ENCODE data around the gene GNRHR. TPM values are rescaled to one million over a fixed set of nuclear protein-coding genes. Genes with fewer than 3 reads are reported as not detected.

GNRHR gene
- polyA plus RNA-seq, 1 of the 3 experiments (the other 2 are of a cell fraction): 0.02 TPM

DNA sequence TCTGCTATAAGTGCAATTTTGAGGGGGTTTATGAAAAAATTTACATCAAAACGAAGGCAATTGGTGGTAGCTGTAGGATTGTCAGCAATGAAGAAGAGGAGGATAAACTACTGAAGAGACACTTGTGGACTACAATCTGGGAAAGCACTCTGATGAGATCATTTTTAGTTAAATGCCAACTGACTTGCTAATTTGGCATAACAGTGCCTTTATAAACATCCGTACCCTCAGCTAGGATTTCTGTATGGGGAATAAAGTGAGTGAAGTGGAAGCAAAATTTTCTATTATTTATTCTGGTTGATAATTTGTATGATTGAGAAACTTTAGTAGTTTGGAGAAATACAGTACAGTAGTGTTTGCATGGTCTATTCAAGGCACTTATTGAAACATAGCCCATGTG, 11.2 kb upstream of the GNRHR start:
- no peaks in the 10 kb centered on the region for H3K9me2 ChIP-seq
- H3K27me3 ChIP-seq (ENCODE audit: insufficient read depth): no peaks in the 10 kb centered on the region
- peaks cover 0 to 1% of the 10 kb centered on the region in 2 experiments; a peak in 1 of 4 replicates for H3K4me1 ChIP-seq (ENCODE audit: control insufficient read depth in 1 of 2, insufficient read depth in 2 of 2, low read depth in 1 of 2, low read length in 1 of 2)
- H3K9me3 ChIP-seq: no peaks in the 10 kb centered on the region
- H3K9ac ChIP-seq: no peak overlapping the region
- ChIA-PET CTCF (interaction anchor here (1.7 to 3.8 kb wide), 2 partner anchors 18 to 21 kb away, joined by 5 to 33 read pairs; no protein-coding TSS in a partner anchor), POLR2A (no interaction called here)
- H3K4me2 ChIP-seq: no peak overlapping the region
- no peak overlapping the region for H2AFZ ChIP-seq (ENCODE audit: low read depth)
- TF ChIP-seq MXI1 (IDR thresholded peaks at IDR 0.05; ENCODE audit: low read depth, low read length) (no peak), GATA2 (CRISPR knock-in tag; IDR thresholded peaks at IDR 0.05) (no peak), POLR2AphosphoS5 (IDR thresholded peaks at IDR 0.05; ENCODE audit: low read depth, low read length) (no peak), NRF1 (IDR thresholded peaks at IDR 0.05; ENCODE audit: low read depth, low read length) (no peak)
- TF ChIP-seq, protein P1, sequence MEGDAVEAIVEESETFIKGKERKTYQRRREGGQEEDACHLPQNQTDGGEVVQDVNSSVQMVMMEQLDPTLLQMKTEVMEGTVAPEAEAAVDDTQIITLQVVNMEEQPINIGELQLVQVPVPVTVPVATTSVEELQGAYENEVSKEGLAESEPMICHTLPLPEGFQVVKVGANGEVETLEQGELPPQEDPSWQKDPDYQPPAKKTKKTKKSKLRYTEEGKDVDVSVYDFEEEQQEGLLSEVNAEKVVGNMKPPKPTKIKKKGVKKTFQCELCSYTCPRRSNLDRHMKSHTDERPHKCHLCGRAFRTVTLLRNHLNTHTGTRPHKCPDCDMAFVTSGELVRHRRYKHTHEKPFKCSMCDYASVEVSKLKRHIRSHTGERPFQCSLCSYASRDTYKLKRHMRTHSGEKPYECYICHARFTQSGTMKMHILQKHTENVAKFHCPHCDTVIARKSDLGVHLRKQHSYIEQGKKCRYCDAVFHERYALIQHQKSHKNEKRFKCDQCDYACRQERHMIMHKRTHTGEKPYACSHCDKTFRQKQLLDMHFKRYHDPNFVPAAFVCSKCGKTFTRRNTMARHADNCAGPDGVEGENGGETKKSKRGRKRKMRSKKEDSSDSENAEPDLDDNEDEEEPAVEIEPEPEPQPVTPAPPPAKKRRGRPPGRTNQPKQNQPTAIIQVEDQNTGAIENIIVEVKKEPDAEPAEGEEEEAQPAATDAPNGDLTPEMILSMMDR (IDR thresholded peaks at IDR 0.05): no peak
- TF ChIP-seq, protein P2, sequence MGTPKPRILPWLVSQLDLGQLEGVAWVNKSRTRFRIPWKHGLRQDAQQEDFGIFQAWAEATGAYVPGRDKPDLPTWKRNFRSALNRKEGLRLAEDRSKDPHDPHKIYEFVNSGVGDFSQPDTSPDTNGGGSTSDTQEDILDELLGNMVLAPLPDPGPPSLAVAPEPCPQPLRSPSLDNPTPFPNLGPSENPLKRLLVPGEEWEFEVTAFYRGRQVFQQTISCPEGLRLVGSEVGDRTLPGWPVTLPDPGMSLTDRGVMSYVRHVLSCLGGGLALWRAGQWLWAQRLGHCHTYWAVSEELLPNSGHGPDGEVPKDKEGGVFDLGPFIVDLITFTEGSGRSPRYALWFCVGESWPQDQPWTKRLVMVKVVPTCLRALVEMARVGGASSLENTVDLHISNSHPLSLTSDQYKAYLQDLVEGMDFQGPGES (IDR thresholded peaks at IDR 0.05; ENCODE audit: low read depth, low read length): no peak
- TF ChIP-seq, protein P3, sequence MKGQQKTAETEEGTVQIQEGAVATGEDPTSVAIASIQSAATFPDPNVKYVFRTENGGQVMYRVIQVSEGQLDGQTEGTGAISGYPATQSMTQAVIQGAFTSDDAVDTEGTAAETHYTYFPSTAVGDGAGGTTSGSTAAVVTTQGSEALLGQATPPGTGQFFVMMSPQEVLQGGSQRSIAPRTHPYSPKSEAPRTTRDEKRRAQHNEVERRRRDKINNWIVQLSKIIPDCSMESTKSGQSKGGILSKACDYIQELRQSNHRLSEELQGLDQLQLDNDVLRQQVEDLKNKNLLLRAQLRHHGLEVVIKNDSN (IDR thresholded peaks at IDR 0.05; ENCODE audit: borderline replicate concordance, low read depth): no peak
- WGBS (ENCODE audit: low lambda C conversion rate): 89% methylated on average over 2 of the region's 2 CpGs
- no peak overlapping the region for H3K27ac ChIP-seq (ENCODE audit: low read depth in 2 of 2, low read length in 1 of 2)
- H3K79me2 ChIP-seq (ENCODE audit: insufficient read depth): no peaks in the 10 kb centered on the region
- H3K36me3 ChIP-seq (replicated peaks in 1 of 2; ENCODE audit: control insufficient read depth in 1 of 2, insufficient read depth in 2 of 2, low read length in 1 of 2): peaks cover 0 to 2% of the 10 kb centered on the region in 2 experiments
- DNase-seq: no peak
- peaks cover 6% of the 10 kb centered on the region for H3F3A ChIP-seq (replicated peaks; ENCODE audit: insufficient read depth)
- H4K20me1 ChIP-seq (ENCODE audit: insufficient read depth): no peaks in the 10 kb centered on the region
- no peak overlapping the region for H3K4me3 ChIP-seq (ENCODE audit: low read depth in 2 of 2, low read length in 1 of 2)

DNA sequence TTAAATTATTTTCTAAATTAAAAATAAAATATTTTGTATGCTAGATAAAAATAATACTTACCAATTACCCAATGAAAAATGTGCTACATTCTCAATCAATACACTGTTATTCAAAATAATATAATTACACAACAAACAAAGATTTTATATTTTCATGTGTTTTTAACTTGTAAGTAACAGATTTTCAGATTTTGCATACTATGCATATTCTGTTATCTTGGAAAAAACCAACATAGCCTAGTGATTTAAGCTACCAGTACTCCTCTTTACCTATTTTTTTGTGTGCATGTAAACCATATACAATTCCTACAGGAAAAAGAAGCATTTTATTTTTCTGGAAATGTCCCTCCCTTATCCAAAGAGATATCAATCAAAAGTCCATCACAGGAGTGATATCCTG, 10.0 kb upstream of the GNRHR start:
- no peak overlapping the region for H3K4me2 ChIP-seq
- H3K9ac ChIP-seq: no peak overlapping the region
- POLR2A ChIA-PET: no interaction called here
- no peaks in the 10 kb centered on the region for H3K9me2 ChIP-seq
- peaks cover 6% of the 10 kb centered on the region for H3F3A ChIP-seq (replicated peaks; ENCODE audit: insufficient read depth)
- CTCF ChIA-PET: interaction anchor here (1.7 to 3.8 kb wide), 2 partner anchors 17 to 20 kb away, joined by 5 to 33 read pairs; no protein-coding TSS in a partner anchor
- no peak for TF ChIP-seq FOXJ3 (CRISPR knock-in tag; IDR thresholded peaks at IDR 0.05)
- H3K36me3 ChIP-seq (replicated peaks in 1 of 2; ENCODE audit: control insufficient read depth in 1 of 2, insufficient read depth in 2 of 2, low read length in 1 of 2): peaks cover 0 to 2% of the 10 kb centered on the region in 2 experiments
- H3K4me3 ChIP-seq (ENCODE audit: low read depth in 2 of 2, low read length in 1 of 2): no peak overlapping the region
- H3K27me3 ChIP-seq (ENCODE audit: insufficient read depth): no peaks in the 10 kb centered on the region
- H3K27ac ChIP-seq (ENCODE audit: low read depth in 2 of 2, low read length in 1 of 2): no peak overlapping the region
- H3K4me1 ChIP-seq (ENCODE audit: control insufficient read depth in 1 of 2, insufficient read depth in 2 of 2, low read depth in 1 of 2, low read length in 1 of 2): no peaks in the 10 kb centered on the region
- no peaks in the 10 kb centered on the region for H3K79me2 ChIP-seq (ENCODE audit: insufficient read depth)
- no peak for DNase-seq
- no peaks in the 10 kb centered on the region for H4K20me1 ChIP-seq (ENCODE audit: insufficient read depth)
- no peaks in the 10 kb centered on the region for H3K9me3 ChIP-seq
- no peak overlapping the region for H2AFZ ChIP-seq (ENCODE audit: low read depth)

Data from SK-N-SH (cell line).